Right renal cortex interstitium (tissue), 3 donors: ENCODE measurements around the gene EHMT1. TPM values are rescaled to one million over a fixed set of nuclear protein-coding genes. Genes with fewer than 3 reads are reported as not detected.
"Not testable (repeated sequence)": the region's sequence is repeated elsewhere in the genome, so short reads cannot be mapped to it uniquely, and the experiment has no call there.

Experiments used
- DNase-seq, 3 donors: peaks; one replicate each; pipeline ENCODE4 v3.0.0-alpha.2; 2013; ENCODE audit warnings: low read depth in 3 of 3, low spot score in 2 of 3
- polyA plus RNA-seq, 3 donors: library from polyadenylated mRNA; unstranded; fragments of 120-200 nt; gene quantifications; one replicate each; pipeline ENCODE4 v1.2.1, GENCODE V29; 2013; ENCODE audit not compliant: insufficient read length in 3 of 3

EHMT1 gene
- polyA plus RNA-seq, 3 donors = 68.5 to 72.0 (median 70.1) TPM

DNA sequence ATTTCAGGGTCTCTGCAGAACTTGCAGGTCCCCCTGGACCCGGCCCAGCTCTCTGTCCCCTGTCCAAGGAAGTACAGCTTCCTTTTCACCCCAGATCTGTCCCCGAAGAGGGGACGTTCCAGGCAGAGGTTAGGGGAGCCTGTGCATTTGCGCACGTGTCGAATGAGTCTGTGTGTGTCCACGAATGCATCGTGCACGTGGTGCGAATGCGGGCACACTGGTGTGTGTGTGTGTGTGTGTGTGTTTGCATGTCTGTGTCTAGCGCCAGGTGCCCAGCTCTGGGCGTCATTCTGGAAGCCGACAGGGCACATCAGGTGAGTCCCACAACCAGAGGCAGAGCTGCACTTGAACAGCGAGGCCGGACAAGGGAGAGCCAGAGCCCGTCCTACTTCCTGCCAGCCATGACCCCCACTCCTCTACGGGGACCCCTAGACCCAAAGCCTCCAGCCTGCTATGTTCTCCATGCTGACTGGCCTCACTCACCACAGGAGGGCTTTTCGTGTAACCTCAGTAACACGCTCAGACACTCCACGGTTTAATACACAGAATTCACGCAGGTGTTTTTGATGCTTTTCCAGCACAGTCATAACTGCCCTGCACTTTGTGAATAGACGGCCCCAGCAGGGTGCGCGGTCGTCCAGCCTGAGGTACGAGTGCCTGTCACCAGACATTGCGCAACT, 217.5 kb downstream of the EHMT1 start:
- no peak for DNase-seq

DNA sequence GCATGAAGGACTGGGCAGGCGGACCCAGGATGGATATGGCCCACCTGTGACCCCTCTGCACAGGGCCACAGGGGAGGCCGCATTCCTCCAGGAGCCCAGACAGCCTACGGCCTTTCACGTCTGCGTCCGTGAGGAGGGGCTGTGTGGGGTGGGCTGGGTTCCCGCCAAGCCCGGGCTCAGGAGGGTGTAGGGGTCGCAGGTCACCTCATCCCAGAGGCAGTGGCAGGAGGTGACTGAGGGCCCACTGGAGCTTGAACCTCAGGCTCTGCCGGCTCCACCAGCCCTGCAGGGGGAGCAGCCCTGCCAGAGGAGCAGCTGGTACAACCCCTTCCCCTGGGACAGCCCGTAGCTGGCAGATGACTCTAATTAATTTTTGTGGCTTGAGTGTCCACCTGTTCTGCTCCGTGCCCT, 218.0 kb downstream of the EHMT1 start:
- no peak for DNase-seq

DNA sequence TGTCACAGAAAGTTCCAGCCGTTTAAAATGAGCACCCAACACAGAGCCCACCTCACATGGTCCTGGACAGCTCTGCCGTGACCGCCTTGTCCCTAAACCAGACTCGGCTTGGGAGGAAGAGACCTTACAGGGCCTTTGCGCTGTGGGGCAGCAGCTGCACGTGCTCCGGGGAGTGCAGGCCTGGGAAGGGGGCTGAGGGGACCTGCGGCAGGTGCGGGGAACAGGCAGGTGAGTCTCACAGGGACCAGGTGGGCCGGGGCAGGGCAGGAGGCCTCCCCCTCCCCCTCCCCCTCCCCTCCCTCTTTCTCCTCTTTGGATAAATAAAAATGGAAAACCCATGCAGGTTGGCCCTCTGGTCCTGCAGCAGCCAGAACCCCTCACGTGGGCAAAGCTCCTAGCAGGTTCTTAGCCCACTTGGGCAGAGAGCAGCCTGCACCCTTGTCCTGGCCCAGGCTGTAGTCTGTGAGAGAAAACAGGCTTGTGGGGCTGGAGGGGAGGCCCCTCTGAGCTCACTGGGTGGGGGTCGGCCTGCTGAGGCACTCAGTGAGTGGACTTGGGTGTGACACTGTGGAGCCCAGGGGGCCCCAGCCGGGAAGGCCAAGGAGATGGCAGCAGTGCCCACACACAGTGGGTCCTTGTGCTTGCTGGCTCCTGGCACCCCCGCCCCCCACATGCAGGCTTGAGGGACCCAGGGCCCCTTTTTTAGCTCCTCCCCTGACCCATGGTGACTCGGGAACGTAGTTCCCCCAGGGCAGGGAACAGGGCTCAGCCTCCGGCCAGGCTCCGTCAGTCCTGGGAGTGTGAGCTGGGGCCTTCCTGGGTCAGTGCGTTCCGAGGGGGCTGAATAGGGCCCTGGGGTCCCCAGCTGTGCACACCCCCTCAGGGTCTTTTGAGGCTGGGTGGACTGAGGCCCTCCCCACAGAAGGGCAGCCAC, 218.8 kb downstream of the EHMT1 start:
- no peak for DNase-seq

DNA sequence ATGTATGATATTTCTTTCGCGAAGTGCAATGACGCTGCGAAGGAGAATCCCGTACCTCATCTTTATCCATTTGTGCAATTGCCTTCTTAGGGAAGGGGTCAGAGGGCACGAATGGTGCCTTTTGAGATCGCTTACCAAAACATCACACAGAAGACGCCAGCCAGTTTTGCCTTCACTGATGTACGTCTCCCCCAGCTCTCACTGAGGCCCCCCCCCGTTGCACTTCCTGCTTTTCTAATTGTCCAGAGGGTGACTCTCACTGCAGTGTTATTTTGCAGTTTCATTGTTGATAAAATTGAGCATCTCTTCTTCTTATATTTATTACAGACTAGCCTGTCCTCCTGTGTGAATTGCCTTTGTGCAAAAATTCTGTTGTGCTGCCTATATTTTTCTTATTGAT, 219.8 kb downstream of the EHMT1 start:
- no peak for DNase-seq

DNA sequence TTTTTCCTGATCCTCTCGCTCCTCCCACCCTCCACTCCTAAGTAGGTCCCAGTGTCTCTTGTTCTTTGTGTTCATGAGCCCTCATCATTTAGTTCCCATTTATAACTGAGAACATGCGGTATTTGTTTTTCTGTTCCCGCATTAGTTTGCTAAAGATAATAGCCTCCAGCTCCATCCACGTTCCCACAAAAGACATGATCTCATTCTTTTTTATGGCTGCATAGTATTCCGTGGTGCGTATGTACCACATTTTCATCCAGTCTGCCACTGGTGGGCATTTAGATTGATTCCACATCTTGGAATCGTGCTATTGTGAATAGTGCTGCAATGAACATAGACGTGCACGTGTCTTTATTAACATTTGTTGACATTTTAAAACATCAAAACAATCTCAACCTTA, 224.6 kb downstream of the EHMT1 start:
- no peak for DNase-seq

DNA sequence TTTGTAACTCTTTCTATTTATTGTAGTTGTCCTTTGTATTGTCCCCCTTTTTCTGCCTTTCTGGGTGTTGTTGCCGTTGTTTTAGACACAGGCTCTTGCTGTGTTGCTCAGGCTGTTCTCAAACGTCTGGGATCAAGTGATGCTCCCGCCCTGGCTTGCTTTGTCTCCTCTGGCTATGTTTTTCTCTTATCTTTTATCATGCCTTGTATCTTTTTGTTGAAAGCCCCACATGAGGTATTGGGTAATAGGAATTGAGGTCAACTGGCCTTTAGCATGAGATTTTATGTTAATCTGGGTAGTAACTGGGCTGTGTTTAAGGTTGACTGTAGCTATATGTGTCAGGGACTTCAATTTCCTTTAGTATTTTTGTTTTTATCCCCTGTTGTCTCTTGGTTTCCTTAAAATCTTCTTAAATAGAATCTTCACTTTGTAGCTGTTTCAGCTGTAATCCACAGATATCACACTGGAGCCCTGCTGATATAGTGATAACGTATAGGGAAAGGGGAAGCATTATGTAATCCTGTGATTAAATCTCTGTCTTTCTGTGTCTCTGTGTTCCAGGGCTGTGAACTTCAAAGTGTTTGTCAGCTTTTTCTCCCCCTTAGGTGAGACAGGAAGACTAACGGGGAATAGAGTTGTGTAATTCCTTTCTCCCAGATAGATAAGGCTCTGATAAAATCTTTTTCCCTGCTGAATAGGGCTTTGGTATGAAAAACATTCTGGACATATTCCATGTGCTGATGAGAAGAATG, 232.9 kb downstream of the EHMT1 start:
- DNase-seq = no peak

DNA sequence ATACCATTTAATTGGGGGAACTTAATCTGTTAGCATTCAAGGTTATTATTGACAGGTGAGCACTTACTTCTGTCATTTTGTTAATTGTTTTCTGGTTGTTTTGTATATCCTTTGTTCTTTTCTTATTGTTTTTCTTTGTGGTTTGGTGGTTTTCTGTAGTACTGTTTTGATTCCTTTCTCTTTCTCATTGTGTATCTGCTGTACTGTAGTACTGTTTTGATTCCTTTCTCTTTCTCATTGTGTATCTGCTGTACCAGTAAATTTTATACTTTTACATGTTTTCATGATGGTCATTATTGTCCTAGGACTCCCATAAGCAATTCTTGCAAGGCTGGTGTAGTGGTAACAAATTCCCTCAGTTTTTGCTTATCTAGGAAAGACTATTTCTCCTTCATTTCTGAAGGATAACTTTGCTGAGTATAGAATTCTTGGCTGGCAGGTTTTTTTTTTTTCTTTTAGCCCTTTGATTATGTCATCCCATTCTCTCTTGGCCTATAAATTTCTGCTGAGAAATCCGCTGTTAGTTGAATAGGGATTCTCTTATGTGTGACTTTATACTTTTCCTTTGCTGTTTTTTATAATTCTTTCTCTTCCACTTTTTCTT, 234.7 kb downstream of the EHMT1 start:
- DNase-seq = no peak

DNA sequence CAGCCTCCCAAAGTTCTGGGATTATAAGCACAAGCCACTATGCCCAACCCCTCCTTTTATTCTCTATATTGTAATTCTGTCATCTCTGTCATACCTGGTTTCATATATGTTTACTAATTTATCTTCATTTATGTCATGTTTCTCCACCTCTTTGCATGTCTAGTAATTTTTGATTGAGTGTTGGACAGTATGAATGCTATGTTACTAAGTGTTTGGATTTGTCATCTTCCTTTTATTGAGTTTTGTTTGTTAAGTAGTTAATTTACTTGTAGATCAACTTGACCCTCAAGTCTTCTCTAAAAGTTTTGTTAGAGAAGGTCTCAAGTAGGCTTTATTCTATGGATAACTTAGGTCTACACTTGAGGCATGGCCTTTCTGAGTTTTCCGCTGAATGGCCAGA, 241.6 kb downstream of the EHMT1 start:
- no peak for DNase-seq

DNA sequence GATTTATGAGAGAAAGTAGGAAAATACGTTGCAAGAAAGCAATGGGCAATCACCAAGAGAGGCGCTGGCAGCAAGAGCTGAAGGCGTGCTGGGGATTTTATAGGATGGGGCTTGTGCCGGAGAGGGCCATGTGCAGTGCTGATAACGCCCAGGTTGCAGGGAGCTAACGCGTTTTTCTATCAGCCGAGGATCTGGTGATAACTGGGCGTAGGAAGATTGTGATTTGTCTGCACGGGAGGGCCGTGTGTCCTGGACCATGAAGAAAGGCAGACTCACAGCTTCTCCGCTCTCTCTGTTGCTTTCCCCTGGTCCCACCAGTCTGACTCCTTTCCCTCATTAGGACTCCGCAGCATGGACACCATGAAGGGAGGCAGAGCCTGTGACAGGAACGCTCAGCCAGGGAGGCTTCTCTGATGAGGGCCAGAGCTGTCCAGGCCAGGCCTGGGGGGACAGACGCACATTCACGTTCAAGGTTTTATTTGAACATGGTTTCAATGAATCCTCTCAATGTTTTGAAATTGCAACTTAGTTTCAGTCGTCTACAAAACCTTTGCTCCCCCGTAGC, 246.9 kb downstream of the EHMT1 start:
- no peak for DNase-seq

DNA sequence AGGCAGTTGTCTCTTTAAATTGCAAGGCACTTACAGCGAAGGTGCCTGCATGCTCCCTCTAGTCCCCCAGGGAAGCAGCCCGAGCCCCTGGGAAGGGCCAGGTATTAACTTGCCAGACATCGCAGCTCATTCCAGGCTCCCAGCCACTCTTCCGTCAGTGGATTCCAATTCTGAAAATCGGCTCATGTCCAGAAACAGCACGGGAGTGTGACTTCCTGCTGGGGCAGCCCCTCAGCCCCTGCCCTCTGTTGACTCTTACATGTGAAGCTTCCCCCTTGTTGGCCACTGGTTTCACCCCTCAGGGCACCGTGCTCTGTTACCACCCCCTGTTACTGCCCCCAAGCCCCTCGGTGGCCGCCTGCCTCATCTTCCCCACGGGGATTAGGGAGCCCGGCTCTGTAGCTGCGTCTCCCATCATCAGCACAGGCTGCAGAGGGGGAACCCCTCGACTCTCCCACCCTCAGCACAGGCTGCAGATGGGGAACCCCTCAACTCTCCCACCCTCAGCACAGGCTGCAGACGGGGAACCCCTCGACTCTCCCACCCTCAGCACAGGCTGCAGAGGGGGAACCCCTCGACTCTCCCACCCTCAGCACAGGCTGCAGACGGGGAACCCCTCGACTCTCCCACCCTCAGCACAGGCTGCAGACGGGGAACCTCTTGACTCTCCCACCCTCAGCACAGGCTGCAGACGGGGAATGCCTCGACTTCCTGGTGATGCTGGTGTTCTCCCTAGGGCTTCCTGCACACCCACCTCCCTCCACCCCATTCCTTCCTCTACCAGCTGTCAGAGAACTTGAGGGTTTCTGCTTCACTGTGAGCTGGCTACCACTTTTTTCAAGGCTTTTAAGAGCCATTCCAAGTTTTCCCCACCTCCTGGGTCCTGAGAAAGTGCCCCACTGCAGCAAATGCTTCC, 247.7 kb downstream of the EHMT1 start:
- no peak for DNase-seq

DNA sequence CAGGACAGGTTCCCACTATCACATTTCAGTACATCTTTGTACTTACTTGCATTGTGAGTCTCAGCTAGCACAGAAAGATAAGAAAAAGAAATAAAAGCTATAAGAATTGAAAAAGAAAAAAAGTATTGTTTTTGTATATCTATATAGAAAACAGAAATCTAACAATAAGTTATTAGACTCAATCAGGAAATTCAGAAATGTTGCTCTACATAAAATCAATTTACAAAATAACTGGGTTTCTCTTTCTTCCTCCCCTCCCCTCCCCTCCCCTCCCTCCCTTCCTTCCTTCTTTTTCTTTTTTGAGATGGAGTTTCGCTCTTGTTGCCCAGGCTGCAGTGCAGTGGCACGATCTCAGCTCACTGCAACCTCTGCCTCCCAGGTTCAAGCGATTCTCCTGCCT, 251.6 kb downstream of the EHMT1 start:
- no peak for DNase-seq

DNA sequence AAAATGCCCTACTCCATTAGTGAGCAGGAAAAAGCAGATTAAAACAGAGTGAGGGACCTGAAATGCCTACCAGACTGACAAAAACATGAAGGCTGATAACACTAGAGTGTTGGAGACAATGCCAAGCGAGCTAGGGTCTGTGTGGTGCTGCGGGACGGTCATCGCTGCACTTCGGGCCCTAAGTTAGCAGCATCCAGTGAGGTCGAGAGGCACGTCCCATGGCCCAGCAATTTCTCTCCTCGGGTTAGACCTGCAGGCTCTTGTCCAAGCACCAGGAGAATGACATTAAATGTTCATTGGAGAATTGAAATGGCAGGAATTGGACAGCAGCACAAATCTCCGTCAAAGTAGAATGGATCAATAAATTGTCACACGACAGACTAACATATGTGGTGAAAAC, 253.5 kb downstream of the EHMT1 start:
- no peak for DNase-seq

DNA sequence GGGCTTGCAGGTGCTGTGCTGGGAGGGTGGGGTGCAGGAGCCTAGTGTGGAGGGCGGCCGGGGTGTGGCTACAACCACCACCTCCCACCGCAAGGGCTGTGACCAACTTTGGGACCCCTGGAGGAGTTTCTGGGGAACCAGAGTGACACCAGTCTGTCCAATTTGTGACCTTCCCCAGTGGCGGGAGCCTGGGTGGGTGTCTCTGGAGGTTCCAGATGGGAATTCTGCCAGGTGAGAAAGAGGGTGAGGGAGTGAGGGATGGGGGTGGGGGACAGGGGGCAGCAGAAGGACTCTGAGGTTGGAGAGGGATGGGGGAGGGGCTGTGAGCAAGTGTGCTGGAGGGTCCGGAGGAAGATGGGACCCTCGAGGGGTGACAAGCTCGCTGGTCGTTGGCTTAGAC, 254.6 kb downstream of the EHMT1 start:
- no peak for DNase-seq

DNA sequence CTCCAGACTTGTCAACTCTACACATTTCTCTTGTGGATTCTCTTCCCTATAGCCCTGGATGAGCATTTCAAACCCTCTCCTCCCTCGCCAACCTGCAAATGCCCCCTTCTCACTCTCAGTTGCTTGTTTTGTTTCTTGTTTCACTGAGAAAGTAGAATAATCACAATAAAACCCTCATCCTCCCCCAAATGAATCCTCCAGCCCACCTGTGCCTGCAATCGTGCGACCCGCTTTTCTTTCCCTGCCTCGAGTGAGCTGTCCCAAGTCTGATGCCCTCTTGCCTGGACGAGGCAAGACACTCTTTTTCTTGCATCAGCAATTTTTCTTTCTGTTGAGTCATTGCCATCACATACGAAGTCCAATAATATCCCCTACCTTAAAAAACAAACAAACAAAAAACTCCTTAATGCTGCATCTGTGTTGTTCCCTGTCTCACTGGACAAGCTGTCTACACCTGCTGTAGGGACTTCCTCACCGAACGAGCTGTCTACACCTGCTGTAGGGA, 255.1 kb downstream of the EHMT1 start:
- no peak for DNase-seq

DNA sequence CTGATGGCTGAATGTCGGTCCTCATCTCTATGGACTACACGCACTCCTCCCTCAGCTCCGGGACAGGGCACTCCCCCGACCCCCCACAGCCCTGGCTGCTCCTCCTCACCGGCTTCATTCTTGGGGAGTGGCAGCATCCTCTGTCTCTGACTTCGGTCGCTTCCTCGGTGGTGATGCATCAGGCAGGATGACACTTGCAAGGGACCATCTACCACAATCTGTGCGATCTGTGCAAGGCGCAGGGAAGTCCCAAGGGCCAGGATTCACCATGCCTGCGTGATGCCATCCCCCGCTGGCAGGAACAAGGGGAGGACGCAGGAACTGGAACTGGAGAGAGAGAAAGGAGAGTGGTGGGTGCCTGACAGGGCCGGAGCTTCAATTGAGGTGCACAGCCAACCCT, 256.5 kb downstream of the EHMT1 start:
- no peak for DNase-seq

DNA sequence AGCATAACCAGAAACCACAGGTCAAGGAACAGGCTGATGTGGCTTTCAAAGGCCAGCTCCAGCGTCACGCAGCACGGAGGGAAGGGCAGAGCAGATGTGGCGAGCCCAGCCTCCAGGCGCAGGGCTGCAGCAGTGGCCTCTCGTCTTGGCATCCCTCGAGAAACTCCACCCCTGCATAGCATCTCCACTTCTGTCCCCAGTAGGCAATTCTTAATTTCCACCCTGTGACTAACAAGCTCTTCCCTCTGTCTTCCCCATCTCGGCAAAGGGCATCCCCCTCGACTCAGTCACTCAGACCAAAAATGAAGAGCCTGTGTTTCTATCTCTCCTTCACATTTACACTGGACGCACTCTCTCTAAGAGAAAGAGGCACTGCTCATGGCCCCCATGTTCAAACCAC, 257.0 kb downstream of the EHMT1 start:
- DNase-seq = no peak

DNA sequence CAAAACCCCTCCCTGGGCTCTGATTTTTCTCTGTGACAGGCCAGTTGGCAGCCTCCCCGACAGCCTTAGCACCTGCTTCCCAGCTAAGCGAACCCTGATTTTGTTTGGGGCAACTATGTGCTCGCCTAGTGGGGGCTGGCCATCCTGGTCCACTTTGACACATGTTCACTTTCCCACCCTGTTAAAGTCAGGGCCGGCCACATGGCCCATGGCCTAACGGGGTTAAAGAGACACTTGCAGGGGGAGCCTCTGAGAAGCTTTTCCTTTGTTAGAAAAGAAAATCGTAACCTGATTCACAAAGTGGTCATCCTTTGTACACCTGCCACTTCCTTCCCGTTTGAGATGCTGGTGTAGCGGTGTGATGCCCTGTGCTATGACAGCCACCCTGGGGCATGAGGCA, 257.5 kb downstream of the EHMT1 start:
- no peak for DNase-seq

DNA sequence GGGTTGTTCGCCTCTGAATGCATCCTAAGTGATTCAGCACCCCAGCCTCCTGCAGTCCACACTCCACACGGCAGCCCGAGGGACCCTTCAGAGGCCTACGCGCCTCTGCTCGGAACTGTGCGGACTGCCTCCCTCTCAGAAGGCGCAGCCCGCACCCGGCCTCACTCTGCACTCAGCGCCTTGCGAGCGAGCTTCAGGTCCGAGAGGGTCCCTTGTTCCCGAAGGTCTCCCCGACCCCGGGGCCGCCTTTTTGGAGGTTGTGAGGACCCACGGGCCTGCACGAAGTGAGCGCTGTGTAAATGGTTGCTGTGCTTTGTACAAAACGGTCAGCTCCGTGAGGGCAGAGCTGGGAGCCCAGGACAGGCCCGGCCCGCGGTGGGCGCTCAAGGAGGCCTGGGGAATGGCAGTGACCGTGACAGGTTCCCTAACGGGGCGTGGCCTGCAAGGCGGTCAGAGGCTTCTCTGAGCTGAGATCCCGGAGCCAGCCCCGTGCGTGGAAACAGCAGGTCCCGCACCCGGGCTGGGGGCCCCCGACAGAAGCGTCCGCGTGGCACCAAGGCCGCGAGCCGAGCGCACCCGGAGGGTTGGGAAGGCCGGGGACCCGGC, 258.1 kb downstream of the EHMT1 start:
- no peak for DNase-seq

DNA sequence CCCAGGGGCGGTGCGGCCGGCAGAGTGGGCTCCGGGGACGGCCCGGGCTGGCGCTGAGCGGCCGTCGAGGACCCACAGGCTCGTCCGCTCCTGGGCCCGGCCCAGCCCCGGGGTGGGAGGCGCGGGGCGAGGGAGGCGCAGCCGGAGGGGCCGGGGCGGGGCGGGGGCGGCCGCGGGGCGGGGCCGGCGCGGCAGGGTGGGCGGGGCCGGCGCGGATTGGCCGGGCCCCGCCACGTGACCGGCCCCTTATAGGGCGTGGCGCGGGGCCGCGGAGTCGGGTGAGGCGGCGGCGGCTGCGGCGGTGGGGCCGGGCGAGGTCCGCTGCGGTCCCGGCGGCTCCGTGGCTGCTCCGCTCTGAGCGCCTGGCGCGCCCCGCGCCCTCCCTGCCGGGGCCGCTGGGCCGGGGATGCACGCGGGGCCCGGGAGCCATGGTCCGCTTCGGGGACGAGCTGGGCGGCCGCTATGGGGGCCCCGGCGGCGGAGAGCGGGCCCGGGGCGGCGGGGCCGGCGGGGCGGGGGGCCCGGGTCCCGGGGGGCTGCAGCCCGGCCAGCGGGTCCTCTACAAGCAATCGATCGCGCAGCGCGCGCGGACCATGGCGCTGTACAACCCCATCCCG, 258.8 kb downstream of the EHMT1 start, which contains the start of gene CACNA1B:
CACNA1B (plus strand) TSS at position 277 of the 617 bp plus-strand sequence; CDS start at position 429, 152 bp downstream.
- DNase-seq = not testable (repeated sequence)
